Left colon (tissue), 2 donors: ENCODE measurements around the gene MSANTD3. TPM values are rescaled to one million over a fixed set of nuclear protein-coding genes. Genes with fewer than 3 reads are reported as not detected.
"Not testable (repeated sequence)": the region's sequence is repeated elsewhere in the genome, so short reads cannot be mapped to it uniquely, and the experiment has no call there.

ENCODE experiments used
- ATAC-seq: fragments of 200-7000 bp; cut with Tn5 transposase; one replicate; pipeline ENCODE4 v1.9.1; 2020; ENCODE audit warnings: mild to moderate bottlenecking, moderate library complexity
- DNase-seq, 2 donors: peaks; one replicate each; pipeline ENCODE4 v3.0.0-alpha.2; 2020
- intact Hi-C, 2 donors: fragments of 100-400 bp; cut with DNase I in 1 of 2; cut with micrococcal nuclease in 1 of 2; formaldehyde crosslinking; loops; one replicate each; pipeline versions ENCODE4 v1.11.2 to v1.14.0; 2022; cut with DNase I, micrococcal nuclease
- long read RNA-seq: library from polyadenylated mRNA; unstranded; transcript quantifications from one replicate; pipeline ENCODE4 v2.0.0, GENCODE V29; 2021
- total RNA-seq, 2 donors: library from RNA; stranded (reverse); fragmentation: NEBNext Ultra II Directional; extraction: Animal tissue kit (Norgen Biotek cat#: 25700); gene quantifications; one replicate each; pipeline ENCODE4 v1.2.1, GENCODE V29; 2021
- donor health status: DM: no; HTN: no; CAD: no.
- donor health status: DM: yes; HTN: yes; CAD: no.

Gene MSANTD3, protein sequence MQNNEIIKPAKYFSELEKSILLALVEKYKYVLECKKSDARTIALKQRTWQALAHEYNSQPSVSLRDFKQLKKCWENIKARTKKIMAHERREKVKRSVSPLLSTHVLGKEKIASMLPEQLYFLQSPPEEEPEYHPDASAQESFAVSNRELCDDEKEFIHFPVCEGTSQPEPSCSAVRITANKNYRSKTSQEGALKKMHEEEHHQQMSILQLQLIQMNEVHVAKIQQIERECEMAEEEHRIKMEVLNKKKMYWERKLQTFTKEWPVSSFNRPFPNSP
- total RNA-seq: 1 to 10 TPM; 9.2 to 9.8 TPM
- long read RNA-seq, transcript MSANTD3-203 (3 exons, 1,362 nt): major isoform, 11 of 11 reads
- long read RNA-seq, partial matches to known transcripts: 0 of 11 reads
- long read RNA-seq, other reads (novel, unspliced or antisense): 0 of 11 reads

DNA sequence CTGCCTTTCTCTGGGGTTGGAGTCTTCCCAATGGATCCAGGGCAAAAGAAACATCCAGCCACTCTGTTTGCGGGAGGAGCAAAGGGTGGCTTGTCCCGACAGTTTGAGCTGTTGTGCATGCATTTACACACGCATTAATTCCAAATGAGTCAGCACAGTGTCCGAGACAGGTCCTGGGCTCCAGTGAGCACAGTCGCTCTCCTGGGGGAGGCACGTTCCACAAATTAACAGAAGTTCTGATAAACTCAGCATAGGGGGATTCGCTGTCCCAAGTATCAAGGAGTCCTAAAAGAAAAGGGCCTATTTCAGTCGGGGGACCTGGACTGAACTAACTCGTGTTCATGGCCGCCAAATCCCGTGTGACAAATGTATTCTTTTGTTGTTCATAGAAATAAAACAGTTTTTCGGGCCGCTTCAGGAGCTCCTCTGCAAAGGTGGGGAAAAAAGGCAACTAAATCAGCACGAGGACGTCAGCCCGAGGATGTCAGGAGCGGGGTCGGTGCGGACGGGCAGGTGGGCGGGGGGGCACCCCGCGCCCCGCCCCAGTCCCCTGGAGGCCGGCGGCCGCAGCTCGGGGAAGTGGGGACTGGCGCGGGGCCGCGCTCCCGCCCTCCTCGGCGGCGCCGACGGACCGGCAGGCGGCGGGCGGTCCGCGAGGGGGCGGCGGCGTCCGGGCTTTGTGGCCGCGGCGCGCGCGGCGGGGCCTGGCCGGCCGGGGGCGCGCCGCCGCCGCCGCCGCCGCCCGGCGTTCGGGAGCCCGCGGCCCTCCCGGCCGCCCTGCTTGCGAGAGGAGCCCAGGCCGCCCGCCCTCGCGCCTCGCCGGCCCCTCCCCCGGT is at the start of gene MSANTD3:
MSANTD3 (plus strand) TSS at position 614 of the 836 bp plus-strand sequence. CDS start 14,796 bp downstream, outside the sequence.
- intact Hi-C loops: no loop called here
- DNase-seq: peak; percentile 54 to 71
- peak; percentile 87 for ATAC-seq

DNA sequence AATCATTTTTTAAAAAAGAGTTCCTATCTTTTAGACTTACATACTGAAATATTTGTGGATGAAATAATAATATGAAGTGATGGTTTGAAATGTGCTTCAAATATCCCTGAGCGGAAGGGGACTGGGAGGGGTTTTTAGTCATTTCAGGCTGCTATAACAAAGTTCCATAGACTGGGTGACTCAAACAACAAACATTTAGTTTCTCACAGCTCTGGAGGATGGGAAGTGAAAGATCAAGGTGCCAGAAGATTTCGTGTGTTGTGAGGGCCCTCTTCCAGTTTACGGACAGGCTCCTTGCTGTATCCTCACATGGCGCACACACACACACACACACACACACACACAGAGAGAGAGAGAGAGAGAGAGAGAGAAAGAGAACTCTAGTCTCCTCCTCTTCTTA is 47.1 kb upstream of the MSANTD3 start:
- ATAC-seq: no peak
- intact Hi-C loops: no loop called here
- DNase-seq: no peak

DNA sequence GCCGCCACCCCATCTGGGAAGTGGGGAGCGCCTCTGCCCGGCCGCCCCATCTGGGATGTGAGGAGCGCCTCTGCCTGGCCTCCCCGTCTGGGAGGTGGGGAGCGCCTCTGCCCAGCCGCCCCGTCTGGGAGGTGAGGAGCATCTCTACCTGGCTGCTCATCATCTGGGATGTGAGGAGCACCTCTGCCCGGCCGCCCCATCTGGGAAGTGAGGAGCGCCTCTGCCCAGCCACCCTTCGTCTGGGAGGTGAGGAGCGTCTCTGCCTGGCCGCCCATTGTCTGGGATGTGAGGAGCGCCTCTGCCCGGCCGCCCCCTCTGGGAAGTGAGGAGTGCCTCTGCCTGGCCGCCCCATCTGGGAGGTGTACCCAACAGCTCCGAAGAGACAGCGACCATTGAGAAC is 34.0 kb upstream of the MSANTD3 start:
- ATAC-seq, DNase-seq, intact Hi-C loops: not testable (repeated sequence)

DNA sequence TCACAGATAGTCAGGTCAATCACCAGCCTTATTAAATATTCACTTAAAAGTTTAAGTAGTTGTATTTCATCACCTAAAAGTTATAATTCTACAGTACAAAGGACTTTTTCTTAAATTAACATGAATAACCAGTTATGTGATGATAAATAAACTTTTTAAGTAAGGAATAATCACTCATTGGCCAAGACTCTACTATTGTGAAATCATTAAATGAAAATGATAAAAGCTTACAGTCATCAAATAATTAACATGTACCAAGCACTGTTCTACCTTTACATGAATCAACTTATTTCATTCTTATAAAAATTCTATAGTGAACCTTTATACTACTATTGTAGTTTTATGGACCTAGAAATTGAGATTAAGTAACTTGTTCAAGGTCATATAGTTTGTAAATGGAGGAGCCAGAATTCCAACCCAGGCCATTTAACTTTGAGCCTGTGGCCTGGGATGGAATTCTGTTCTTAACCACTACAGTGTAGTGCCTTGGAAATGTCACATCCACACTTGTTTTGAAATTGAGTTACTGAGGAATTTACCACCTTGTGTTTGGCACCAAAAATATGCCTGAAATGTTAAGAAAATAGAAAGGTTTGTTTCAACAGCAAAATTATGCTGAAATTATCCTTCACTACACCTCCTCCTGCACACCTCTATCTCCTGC is 32.8 kb upstream of the MSANTD3 start:
- DNase-seq (no peak), ATAC-seq (no peak)
- intact Hi-C loops: no loop called here

DNA sequence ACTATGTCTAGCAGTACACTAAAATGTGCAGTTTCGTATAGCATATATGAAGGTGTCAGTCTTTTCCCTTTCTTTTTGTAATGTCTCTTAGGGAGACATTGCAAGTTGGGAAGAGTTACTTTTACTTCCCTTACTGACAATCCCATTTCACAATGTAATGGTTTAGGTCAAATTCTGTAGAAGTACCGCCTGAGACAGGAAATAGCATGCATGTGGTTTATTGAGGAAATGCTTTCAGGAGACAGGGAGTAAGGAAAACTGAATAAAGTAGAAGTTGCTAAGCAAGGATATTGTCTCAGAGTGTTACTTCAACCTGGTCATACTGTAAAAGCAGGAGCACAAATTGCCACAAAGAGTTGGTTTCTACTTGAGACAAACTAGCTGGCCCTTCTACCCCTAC is 32.1 kb upstream of the MSANTD3 start:
- DNase-seq: no peak
- no peak for ATAC-seq
- intact Hi-C loops: no loop called here

DNA sequence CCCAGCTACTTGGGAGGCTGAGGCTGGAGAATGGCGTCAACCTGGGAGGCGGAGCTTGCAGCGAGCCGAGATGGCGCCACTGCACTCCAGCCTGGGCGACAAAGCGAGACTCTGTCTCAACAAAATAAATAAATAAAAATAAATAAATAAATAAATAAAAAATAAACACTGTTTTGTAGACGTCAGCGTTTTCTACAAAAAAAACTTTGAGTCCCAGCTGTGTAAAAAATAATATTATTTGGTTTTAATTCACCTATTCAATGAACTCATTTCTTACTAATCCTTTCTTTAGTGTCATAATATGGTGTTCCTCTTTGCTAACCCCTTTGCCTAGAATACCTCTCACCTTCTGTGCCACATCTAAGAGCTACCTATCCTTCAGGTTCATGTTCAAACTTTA is 30.2 kb upstream of the MSANTD3 start:
- intact Hi-C loops: no loop called here
- no peak for ATAC-seq
- no peak for DNase-seq

DNA sequence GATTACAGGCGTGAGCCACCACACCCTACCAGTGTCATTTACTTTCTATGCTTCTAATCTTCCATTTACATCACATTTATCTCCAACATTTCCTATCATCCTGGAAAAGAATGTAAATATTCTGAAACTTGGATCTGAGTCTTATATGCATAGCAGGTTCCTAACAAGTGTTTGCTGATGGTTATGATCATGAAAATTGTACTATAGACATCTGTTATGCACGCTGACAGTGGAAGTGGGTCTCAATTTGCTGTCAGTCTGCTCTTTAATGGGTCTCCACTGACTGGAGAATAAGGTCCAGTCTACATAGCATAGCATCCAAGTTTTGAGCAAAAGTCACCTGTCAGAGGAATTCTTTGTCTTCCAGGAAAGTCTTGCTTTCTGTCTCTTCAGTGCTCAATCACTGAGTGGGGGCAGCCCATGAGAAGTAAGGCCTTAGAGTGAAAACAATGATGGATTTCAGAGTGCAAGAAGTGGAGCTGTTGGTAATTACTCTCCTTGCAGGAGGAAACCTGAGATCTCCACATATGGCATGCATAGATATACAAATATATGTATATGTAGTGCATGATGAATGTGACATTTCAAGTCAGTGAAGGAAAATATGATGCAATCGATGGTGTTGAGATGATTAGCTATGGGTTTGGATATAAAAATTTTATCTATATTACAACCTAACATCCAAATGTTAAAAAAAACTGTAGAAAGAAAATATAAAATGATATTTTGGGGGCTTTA is 29.2 kb upstream of the MSANTD3 start:
- ATAC-seq (no peak), DNase-seq (no peak)
- intact Hi-C loops: no loop called here

DNA sequence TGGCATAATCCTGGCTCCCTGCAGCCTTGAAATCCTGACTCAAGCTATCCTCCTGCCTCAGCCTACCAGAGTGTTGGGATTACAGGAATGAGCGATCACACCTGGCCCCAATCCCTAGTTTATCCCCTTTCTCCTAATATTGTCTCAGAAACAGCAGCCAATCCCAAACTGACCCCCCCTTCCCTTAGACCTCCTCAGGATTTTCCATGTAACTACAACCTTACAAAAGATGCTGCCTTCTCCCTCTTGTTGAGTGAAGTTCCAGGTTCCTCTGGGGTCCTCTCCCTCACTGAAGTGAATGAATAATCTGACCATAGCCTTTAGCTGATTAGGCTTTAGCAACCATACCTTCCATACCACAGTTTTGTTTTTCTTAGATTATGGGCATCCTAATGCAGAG is 25.9 kb upstream of the MSANTD3 start:
- intact Hi-C loops: no loop called here
- DNase-seq (no peak), ATAC-seq (no peak)

DNA sequence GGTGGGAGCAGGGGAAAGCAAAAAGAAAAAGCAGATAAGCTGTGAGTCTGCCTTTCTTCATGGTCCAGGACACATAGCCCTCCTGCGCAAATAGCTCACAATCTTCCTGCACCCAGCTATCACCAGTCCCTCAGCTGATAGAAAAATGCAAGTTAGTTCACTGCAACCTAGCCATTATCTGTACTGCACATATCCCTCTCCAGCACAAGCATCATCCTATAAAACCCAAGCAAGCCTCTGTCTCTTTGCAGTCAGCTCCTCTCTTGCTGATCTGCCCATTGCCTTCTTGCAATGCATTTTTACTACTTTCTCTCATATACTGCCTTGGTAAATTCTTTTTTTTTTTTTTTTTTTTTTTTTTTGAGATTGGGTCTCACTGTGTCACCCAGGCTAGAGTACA is 20.0 kb upstream of the MSANTD3 start:
- DNase-seq (no peak), ATAC-seq (no peak)
- intact Hi-C loops: no loop called here

DNA sequence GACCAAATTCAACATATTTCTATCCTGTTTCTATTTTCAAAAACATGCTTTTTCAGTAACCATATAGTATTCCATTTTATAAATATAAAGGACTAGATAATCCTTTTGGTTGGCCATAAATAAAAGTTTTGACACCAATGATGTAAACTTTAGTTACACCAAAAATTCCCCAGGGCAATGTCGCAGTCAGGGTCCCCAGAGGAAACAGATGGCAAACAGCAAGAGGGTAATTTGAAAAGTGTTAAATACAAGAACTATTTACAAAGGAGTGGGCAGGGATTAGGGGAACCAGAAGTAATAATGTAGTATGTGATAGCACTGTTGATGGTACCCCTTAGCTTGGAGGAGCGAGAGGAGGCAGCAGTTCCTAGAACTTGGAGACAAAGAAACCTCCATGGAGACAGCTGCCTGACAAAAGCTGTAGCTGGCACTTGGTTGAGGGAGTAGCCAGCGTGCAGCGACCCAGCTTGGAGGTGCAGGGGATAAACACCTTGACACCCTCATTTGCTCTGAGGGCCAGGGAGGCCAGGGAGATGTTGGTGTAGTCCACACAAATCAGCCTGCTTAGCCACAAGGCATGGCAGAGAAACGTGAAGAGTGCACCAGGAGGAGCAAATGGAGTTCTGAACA is 18.3 kb upstream of the MSANTD3 start:
- intact Hi-C loops: no loop called here
- DNase-seq: no peak
- ATAC-seq: no peak

DNA sequence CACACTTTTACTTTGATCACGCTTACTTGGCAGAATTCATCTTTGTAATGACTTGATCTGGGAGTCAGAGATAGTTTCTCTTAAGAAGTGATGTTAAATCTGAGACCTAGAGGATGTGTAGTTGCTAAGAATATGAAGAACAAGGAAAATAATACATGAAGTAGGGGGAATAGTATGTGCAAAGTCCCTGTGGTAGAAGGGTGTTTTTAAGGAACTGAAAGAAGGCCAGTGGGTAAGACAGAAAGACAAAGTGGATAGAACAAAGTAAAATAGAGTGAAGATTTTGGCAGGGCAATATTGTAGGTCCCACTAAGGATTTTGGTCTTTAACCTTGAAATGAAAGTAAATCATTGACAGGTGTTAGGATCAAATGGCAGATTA is 17.8 kb upstream of the MSANTD3 start:
- ATAC-seq (no peak), DNase-seq (no peak)
- intact Hi-C loops: no loop called here

DNA sequence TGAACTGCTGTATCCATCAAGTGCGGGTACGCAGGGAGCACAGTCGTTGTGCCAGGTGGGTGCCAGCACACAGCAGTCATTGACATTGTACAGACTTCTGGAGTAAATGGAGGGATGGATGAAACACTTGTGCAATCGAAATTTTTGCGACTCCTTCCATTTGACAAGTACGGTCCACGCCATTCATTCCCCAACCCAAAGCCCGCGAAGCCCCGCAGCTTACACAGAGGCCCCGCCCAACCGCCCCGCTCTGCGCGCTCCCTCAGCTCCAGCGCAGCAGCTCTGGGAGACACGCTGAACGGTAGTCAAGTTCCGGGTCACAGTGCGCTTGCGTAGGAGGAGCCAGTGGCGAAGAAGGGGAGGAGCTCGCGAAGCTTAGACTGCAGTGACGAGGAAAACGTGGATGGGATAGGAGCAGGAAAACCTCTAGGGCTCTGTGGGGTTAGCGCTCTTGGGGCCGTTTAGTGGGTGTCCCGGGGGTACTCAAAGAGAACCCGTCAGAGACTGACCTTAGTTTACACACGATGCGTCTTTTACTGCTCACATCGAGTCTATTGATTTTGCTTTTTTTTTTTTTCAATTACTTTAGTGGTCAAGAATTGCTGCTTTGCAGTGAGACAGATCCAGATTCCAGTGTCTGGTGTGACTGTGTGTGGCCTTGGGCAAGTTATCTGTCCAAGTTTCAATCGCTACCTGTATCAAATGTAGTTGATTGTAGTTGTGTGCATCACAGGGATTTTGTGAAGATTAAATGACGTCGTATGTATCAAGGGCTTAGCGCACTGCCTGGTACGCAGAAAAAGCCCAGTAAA is 15.3 kb upstream of the MSANTD3 start:
- DNase-seq: peak; percentile 92 to 94
- intact Hi-C loops: no loop called here

DNA sequence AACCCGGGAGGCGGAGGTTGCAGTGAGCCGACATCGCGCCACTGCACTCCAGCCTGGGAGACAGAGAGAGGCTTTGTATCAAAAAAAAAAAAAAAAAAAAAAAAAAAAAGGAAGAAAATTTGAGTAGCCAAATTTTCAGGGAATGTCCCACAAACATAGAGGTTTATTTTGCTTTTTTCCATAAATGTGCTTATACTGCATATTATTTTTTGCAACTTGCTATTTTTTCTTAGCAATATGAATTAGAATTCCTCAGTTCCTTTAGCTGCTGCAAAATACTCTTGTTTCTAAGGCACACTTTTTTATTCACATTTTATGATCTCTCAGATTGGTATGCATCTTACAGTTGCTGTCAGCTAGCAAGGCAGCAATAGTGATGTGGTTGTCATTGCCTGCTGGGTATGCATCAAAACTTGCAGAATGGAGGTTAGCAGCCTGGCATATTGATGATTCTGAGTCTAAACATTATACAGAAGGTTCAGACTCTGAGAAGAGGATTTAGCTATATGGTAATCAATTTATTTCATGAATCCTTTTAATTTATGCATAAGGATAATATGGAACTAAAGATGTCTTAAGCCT is 13.0 kb upstream of the MSANTD3 start:
- DNase-seq (no peak), ATAC-seq (no peak)
- intact Hi-C loops: no loop called here

More for the DNA sequence above, 15.3 kb upstream of the MSANTD3 start:
- ATAC-seq: peak; percentile 100

DNA sequence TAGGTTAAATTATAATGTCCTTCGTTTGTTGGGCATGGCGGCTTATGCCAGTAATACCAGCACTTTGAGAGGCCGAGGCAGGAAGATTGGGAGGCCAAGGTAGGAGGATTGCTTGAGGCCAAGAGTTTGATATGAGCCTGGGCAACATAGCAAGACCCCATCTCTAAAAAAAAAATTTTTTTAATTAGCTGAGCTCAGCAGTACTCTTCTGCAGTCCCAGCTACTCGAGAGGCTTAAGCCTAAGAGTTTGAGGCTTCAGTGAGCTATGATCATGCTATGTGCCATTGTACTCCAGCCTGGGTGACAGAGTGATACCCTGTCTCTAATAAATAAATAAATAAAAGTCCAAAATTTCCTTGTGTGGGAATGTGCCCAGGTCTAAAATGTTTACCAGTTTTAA is 9.1 kb upstream of the MSANTD3 start:
- intact Hi-C loops: no loop called here
- ATAC-seq (no peak), DNase-seq (no peak)

DNA sequence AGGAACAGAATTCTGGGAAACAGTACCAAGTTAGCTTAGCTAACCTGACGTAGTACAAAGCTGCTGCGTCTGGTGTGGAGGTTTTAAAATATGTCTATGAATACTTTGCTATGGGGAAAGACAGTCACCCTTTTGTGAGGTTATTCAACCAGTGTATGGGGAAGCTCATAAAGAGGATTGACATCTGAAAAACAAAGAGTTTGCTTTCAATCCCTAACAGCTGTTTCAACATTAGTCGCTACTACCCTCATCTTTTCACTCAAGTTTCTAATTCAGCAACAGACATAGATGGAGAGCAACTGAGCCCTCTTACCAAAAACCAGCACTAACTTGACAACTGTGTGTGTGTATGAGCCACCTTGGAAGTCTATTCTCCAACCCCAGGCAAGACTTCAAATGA is 7.8 kb upstream of the MSANTD3 start:
- intact Hi-C loops: no loop called here
- DNase-seq: no peak
- ATAC-seq: no peak

DNA sequence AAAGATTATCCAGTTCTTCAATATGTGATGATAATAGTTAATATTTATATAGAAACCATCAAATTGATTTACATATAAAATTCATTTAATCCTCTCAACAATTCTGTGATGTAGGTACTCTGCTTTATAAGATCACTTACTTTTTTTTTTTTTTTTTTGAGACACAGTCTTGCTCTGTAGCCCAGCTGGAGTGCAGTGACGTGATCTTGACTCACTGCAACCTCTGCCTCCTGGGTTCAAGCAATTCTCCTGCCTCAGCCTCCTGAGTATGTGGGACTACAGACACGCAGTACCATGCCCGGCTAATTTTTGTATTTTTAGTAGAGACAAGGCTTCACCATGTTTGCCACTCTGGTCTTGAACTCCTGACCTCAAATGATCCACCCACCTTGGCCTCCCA is 5.8 kb upstream of the MSANTD3 start:
- ATAC-seq, DNase-seq, intact Hi-C loops: not testable (repeated sequence)

DNA sequence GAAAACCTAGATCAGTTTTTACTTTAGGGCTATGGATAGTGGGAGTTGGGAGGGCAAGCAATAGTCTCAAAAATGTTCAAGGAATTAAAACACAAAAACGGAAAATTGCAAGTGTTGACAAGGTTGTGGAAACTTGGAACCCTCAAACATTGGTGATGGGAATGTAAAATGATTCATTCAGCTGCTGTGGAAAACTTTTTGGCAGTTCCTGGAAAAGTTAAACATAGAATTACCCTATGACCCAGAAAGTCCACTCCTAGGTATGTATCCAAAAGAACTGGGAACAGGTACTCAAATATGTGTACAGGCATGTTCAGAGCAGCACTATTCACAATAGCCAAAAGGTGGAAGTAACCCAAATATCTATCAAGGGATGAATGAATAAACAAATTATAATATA is 1.2 kb upstream of the MSANTD3 start:
- no peak for DNase-seq
- intact Hi-C loops: no loop called here
- no peak for ATAC-seq

DNA sequence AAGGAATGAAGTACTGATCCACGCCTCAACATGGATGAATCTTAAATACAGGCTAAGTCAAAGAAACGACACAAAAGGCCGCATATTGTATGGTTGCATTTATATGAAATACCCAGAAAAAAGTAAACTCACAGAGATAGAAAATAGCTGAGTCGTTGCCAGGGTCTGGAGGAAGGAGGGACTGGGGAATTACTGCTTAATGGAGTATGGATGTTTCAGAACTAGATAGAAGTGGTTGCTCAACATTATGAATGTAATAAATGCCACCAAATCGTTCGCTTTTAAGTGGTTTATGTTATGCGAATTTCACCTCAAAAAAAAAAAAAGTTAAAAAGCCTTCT is 784 bp upstream of the MSANTD3 start:
- intact Hi-C loops: no loop called here
- no peak for ATAC-seq
- DNase-seq: no peak
